Astrocyte (in vitro differentiated cells and primary cell): ENCODE data around the gene PTPRN2.

Experiments used
- EZH2 ChIP-seq: IDR thresholded peaks from 2 replicates; pipeline ENCODE4 v1.6.1; 2012; ENCODE audit warnings: mild to moderate bottlenecking, low read length, inconsistent platforms; ENCODE audit not compliant: insufficient read depth
- TF ChIP-seq, protein P1 (sequence below): IDR thresholded peaks from 2 replicates; pipeline ENCODE4 v1.5.1; 2011; ENCODE audit warnings: low read depth, mild to moderate bottlenecking, inconsistent platforms, low read length, moderate library complexity; ENCODE audit not compliant: insufficient read depth

DNA sequence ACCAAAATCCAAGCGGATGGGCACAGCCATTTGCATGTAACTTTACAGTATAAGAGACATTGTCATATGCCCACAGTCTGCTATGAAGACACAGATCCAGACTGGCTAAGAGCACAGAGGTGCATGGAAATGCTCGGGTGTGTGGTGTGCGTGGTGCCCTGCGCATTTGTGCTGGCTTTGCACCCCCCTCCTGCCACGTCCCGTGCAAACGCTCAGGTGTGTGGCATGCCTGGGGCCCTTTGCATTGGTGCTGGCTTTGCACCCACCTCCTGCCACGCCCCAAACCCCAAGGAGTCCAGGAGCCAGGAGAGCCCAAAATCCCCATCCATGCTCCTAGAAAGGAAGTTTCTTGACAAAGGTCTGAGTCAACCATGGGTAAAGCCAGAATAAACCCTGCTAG is 306.2 kb downstream of the PTPRN2 start:
- TF ChIP-seq, protein P1, sequence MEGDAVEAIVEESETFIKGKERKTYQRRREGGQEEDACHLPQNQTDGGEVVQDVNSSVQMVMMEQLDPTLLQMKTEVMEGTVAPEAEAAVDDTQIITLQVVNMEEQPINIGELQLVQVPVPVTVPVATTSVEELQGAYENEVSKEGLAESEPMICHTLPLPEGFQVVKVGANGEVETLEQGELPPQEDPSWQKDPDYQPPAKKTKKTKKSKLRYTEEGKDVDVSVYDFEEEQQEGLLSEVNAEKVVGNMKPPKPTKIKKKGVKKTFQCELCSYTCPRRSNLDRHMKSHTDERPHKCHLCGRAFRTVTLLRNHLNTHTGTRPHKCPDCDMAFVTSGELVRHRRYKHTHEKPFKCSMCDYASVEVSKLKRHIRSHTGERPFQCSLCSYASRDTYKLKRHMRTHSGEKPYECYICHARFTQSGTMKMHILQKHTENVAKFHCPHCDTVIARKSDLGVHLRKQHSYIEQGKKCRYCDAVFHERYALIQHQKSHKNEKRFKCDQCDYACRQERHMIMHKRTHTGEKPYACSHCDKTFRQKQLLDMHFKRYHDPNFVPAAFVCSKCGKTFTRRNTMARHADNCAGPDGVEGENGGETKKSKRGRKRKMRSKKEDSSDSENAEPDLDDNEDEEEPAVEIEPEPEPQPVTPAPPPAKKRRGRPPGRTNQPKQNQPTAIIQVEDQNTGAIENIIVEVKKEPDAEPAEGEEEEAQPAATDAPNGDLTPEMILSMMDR = no peak
- TF ChIP-seq EZH2 = no peak
